K562 (cell line): Measurements from ENCODE around the gene RNASEH1. TPM values are rescaled to one million over a fixed set of nuclear protein-coding genes. Genes with fewer than 3 reads are reported as not detected.

ENCODE experiments used
- BHLHE40 ChIP-seq: IDR thresholded peaks from 2 replicates; pipeline ENCODE4 v1.6.1; 2011; ENCODE audit warnings: low read length, improper control_type of control experiment
- EP400 ChIP-seq: fragments of 450-650 bp; IDR thresholded peaks from 2 replicates; pipeline ENCODE4 v1.6.1; 2017; ENCODE audit warnings: antibody characterized with exemption, mild to moderate bottlenecking, moderate library complexity
- MAX ChIP-seq: sonication (generic); formaldehyde crosslinking; IDR thresholded peaks from 2 replicates; pipeline ENCODE4 v1.9.0; 2022; ENCODE audit warnings: mild to moderate bottlenecking, missing genetic modification reagents
- MCM2 ChIP-seq: fragments of 450-650 bp; IDR thresholded peaks from 2 replicates; pipeline ENCODE4 v1.6.1; 2017; ENCODE audit warnings: low read depth, mild to moderate bottlenecking
- NR2C1 ChIP-seq, 2 experiments: fragments of 450-650 bp; IDR thresholded peaks; 2 replicates each; pipeline ENCODE4 v1.6.1; 2017; ENCODE audit warnings: mild to moderate bottlenecking in 2 of 2, antibody characterized with exemption in 1 of 2, inconsistent platforms in 1 of 2, missing compliant biosample characterization in 1 of 2, missing genetic modification characterization in 1 of 2
- POLR3G ChIP-seq: IDR thresholded peaks from 2 replicates; pipeline ENCODE4 v1.6.1; 2011; ENCODE audit not compliant: insufficient read length, insufficient replicate concordance; ENCODE audit errors: extremely low read depth
- RBFOX2 ChIP-seq: fragments of 200-400 bp; formaldehyde crosslinking; IDR thresholded peaks from 2 replicates; pipeline ENCODE4 v1.6.1; 2017; ENCODE audit warnings: low read depth, mild to moderate bottlenecking, low read length, moderate library complexity
- TFAM ChIP-seq: fragments of 250-450 bp; sonication (Bioruptor Pico); conservative IDR thresholded peaks from 2 replicates; pipeline ENCODE4 v1.5.0; 2021; ENCODE audit warnings: mild to moderate bottlenecking, moderate library complexity
- ZHX1 ChIP-seq: fragments of 150-350 bp; conservative IDR thresholded peaks from 2 replicates; pipeline ENCODE4 v1.6.1; 2014; ENCODE audit warnings: low read length
- polyA plus RNA-seq, 8 experiments: library from polyadenylated mRNA; depleted of rRNA in 4 of 8; stranded (reverse) in 5 of 8; unstranded in 3 of 8; fragments of >200 nt; fragmentation: Nextera tagmentation in 2 of 8; fragmentation: Illumina TruSeq in 1 of 8; extraction: Ambion mirVana in 2 of 8; extraction: Trizol in 1 of 8; gene quantifications; 2 replicates each; pipeline versions ENCODE4 v1.2.1 to v1.2.3, GENCODE V29; 2011 to 2014; ENCODE audit warnings: inconsistent platforms in 1 of 8, missing spikeins in 1 of 8
- total RNA-seq, 7 experiments: library from RNA; depleted of rRNA in 6 of 7; stranded (reverse); fragments of >200 nt in 6 of 7; fragmentation: Illumina TruSeq in 2 of 7; extraction: Trizol in 2 of 7; gene quantifications; 2 replicates each; pipeline versions ENCODE4 v1.2.1 to v1.2.3, GENCODE V29; 2011 to 2021; ENCODE audit warnings: low replicate concordance in 1 of 7
- TF ChIP-seq, protein P1 (sequence below): fragments of 450-650 bp; IDR thresholded peaks from 2 replicates; pipeline ENCODE4 v1.6.1; 2016; ENCODE audit warnings: mild to moderate bottlenecking, moderate library complexity

RNASEH1 gene
- total and polyA plus RNA-seq, 9 of the 15 experiments (the other 6 are each of a cell fraction or from before 2014, with no cell fraction given): 25.7 to 47.5 (median 42.8) TPM

DNA sequence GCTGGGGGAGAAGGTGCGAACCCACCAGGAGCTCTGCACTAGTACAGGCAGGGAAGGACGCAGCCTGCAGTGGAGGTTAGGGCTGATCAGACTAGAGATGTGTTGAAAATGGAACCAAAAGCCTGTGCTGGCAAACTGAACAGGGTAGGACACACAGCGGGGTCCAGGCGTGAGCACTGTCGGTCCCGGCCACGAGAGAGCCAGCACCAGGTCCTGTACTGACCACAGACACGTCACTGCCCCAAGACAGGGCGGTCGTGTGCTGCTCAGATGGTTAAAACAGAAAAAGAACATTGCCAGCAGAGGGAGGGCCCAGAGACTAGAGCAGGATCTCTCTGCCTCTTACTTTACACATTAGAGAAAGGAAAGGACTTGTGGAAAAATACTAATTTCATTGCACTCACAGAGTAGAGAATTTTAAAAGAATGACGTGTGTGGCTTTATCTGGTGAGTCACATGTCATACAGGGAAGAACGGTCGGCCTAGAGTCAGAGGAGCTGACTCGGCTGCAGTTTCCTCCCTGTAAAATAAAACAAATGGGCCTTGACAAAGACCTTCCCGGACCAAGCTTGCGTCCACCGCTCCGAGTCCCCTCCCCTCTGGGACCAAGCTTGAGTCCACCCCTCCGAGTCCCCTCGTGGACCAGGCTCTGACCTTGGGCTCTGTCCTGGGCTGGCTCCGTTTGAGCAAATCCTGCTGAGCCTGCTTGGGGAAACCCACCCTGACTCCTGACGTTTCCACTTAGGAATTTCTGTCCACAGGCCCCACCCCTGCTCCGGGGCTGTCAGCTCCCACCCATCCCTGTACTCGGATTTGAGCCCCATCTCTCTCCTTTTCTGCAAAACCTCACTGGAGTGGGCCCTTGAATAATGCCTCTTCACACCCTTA lies 22.1 kb downstream of the RNASEH1 start (continued):
- TF ChIP-seq, protein P1, sequence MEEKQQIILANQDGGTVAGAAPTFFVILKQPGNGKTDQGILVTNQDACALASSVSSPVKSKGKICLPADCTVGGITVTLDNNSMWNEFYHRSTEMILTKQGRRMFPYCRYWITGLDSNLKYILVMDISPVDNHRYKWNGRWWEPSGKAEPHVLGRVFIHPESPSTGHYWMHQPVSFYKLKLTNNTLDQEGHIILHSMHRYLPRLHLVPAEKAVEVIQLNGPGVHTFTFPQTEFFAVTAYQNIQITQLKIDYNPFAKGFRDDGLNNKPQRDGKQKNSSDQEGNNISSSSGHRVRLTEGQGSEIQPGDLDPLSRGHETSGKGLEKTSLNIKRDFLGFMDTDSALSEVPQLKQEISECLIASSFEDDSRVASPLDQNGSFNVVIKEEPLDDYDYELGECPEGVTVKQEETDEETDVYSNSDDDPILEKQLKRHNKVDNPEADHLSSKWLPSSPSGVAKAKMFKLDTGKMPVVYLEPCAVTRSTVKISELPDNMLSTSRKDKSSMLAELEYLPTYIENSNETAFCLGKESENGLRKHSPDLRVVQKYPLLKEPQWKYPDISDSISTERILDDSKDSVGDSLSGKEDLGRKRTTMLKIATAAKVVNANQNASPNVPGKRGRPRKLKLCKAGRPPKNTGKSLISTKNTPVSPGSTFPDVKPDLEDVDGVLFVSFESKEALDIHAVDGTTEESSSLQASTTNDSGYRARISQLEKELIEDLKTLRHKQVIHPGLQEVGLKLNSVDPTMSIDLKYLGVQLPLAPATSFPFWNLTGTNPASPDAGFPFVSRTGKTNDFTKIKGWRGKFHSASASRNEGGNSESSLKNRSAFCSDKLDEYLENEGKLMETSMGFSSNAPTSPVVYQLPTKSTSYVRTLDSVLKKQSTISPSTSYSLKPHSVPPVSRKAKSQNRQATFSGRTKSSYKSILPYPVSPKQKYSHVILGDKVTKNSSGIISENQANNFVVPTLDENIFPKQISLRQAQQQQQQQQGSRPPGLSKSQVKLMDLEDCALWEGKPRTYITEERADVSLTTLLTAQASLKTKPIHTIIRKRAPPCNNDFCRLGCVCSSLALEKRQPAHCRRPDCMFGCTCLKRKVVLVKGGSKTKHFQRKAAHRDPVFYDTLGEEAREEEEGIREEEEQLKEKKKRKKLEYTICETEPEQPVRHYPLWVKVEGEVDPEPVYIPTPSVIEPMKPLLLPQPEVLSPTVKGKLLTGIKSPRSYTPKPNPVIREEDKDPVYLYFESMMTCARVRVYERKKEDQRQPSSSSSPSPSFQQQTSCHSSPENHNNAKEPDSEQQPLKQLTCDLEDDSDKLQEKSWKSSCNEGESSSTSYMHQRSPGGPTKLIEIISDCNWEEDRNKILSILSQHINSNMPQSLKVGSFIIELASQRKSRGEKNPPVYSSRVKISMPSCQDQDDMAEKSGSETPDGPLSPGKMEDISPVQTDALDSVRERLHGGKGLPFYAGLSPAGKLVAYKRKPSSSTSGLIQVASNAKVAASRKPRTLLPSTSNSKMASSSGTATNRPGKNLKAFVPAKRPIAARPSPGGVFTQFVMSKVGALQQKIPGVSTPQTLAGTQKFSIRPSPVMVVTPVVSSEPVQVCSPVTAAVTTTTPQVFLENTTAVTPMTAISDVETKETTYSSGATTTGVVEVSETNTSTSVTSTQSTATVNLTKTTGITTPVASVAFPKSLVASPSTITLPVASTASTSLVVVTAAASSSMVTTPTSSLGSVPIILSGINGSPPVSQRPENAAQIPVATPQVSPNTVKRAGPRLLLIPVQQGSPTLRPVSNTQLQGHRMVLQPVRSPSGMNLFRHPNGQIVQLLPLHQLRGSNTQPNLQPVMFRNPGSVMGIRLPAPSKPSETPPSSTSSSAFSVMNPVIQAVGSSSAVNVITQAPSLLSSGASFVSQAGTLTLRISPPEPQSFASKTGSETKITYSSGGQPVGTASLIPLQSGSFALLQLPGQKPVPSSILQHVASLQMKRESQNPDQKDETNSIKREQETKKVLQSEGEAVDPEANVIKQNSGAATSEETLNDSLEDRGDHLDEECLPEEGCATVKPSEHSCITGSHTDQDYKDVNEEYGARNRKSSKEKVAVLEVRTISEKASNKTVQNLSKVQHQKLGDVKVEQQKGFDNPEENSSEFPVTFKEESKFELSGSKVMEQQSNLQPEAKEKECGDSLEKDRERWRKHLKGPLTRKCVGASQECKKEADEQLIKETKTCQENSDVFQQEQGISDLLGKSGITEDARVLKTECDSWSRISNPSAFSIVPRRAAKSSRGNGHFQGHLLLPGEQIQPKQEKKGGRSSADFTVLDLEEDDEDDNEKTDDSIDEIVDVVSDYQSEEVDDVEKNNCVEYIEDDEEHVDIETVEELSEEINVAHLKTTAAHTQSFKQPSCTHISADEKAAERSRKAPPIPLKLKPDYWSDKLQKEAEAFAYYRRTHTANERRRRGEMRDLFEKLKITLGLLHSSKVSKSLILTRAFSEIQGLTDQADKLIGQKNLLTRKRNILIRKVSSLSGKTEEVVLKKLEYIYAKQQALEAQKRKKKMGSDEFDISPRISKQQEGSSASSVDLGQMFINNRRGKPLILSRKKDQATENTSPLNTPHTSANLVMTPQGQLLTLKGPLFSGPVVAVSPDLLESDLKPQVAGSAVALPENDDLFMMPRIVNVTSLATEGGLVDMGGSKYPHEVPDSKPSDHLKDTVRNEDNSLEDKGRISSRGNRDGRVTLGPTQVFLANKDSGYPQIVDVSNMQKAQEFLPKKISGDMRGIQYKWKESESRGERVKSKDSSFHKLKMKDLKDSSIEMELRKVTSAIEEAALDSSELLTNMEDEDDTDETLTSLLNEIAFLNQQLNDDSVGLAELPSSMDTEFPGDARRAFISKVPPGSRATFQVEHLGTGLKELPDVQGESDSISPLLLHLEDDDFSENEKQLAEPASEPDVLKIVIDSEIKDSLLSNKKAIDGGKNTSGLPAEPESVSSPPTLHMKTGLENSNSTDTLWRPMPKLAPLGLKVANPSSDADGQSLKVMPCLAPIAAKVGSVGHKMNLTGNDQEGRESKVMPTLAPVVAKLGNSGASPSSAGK: peak; percentile 80
- TF ChIP-seq ZHX1: no peak
- peak; percentile 56 for TF ChIP-seq MAX
- TF ChIP-seq POLR3G: no peak
- no peak for TF ChIP-seq MCM2
- TF ChIP-seq BHLHE40: peak; percentile 62; the same call in 1 of the 2 replicates
- peak; percentile 69 for TF ChIP-seq EP400
- TF ChIP-seq TFAM: no peak
- TF ChIP-seq RBFOX2: peak; percentile 59
- TF ChIP-seq NR2C1 (IDR thresholded peaks at IDR 0.05): no peak
- TF ChIP-seq NR2C1 (tag; IDR thresholded peaks at IDR 0.05): no peak
